ENCODE measurements around the gene RPL22. TPM values are rescaled to one million over a fixed set of nuclear protein-coding genes. Genes with fewer than 3 reads are reported as not detected.

The RPL22 gene
- total RNA-seq, 1 donor, result 169 TPM

- no peak for DNase-seq (ENCODE audit: low read depth)
- H3K4me3 ChIP-seq (ENCODE audit: low read depth, low read length), result peak overlapping the region; percentile 41
- peak; percentile 48 for TF ChIP-seq CTCF (IDR thresholded peaks at IDR 0.05; ENCODE audit: insufficient read depth, low read length)
Measured at GRCh38 chr1:6208723-6209660, 9.6 kb upstream of the RPL22 start.

GRCh38 chr1:6207921-6208320 is 8.5 kb upstream of the RPL22 start:
- no peak for DNase-seq (ENCODE audit: low read depth)
- no peak for TF ChIP-seq CTCF (IDR thresholded peaks at IDR 0.05; ENCODE audit: insufficient read depth, low read length)
- H3K4me3 ChIP-seq (ENCODE audit: low read depth, low read length), result no peak overlapping the region

GRCh38 chr1:6207075-6207885 is 7.9 kb upstream of the RPL22 start:
- no peak for DNase-seq (ENCODE audit: low read depth)
- peak overlapping the region; percentile 65 for H3K4me3 ChIP-seq (ENCODE audit: low read depth, low read length)
- no peak for TF ChIP-seq CTCF (IDR thresholded peaks at IDR 0.05; ENCODE audit: insufficient read depth, low read length)

GRCh38 chr1:6206520-6206855 is 7.1 kb upstream of the RPL22 start:
- TF ChIP-seq CTCF (IDR thresholded peaks at IDR 0.05; ENCODE audit: insufficient read depth, low read length), result no peak
- peak overlapping the region; percentile 65 for H3K4me3 ChIP-seq (ENCODE audit: low read depth, low read length)
- DNase-seq (ENCODE audit: low read depth), result no peak

- peak; percentile 67 for DNase-seq (ENCODE audit: low read depth)
- H3K4me3 ChIP-seq (ENCODE audit: low read depth, low read length), result peak within 1 kb of the TSS; percentile 65
- TF ChIP-seq CTCF (IDR thresholded peaks at IDR 0.05; ENCODE audit: insufficient read depth, low read length), result no peak
Measured at GRCh38 chr1:6205849-6206519, 6.6 kb upstream of the RPL22 start, which contains the start of gene RNF207. RNF207 (plus strand) TSS chr1:6206119; CDS start chr1:6206536, 417 bp downstream.

- no peak overlapping the region for H3K4me3 ChIP-seq (ENCODE audit: low read depth, low read length)
- no peak for TF ChIP-seq CTCF (IDR thresholded peaks at IDR 0.05; ENCODE audit: insufficient read depth, low read length)
- no peak for DNase-seq (ENCODE audit: low read depth)
Measured at GRCh38 chr1:6202256-6202655, 2.9 kb upstream of the RPL22 start.
